ENCODE measurements around the gene TEX47.

TEX47 gene

GRCh38 chr7:88801046-88801445 is 5.5 kb upstream of the TEX47 start:
- no peak for TF ChIP-seq CTCF (IDR thresholded peaks at IDR 0.05)

DNA sequence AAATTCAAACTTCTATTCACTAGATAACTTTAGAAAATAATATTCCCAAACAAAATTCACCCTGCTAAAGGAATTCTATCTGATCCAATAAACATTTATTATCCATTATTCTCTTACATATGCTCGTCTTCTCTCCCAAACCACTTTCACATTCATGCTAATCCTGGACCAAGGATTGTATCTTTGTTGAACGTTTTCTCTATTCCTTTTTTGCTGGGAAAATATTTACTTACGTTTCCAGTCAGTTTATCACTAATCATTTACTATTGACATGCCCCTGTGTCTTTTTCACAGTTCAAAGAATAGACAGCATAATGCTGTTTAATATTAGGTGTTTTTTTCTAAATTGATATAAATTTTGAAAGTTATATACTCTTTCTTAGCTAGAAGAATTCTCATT is 3.2 kb downstream of the TEX47 start:
- no peak for TF ChIP-seq CTCF (IDR thresholded peaks at IDR 0.05)

DNA sequence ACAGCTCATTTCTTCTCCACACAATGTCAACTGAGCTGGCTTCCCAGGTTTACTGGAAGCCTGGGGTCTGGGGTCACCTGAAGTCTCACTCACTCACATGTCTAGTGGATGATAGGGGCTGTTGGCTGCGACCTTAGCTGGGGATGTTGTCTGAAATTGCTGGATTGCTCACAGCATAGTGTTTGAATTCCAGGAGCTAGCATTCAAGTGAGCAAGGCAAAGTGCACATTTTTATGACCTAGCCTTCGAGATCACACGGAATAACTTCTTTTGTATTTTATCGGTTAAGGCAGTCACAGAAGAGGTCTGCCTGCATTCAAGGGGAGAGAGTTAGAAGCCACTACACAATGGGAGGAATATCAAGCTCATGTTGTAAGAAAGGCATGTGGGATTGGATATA is 3.6 kb downstream of the TEX47 start:
- no peak for TF ChIP-seq CTCF (IDR thresholded peaks at IDR 0.05)

DNA sequence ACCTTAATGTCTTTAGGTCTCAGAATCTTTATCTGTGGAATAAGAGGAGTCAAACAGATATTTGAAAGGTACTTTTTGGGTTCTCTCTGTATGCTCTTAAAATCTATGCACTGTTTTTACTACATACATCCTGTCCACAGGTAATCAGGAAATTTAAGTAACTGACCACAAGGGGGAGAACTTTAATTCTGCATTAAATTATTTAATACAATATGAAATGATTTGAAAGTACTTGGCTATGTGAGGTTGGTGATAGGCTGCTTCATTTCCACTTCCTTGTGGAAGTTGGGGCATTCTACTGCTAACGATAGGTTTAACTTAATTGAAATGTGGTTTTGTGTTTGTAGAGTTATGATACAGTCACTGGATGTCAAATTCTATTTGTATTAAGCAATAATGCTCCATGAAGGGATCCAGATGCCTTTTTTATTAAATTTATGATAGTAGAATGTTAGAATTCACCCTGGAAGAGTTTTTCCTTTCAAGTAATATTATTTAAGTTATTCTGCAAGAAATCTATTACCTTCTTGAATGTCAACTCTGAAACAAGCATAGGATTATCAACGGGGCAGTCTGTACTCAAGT is 6.0 kb downstream of the TEX47 start:
- peak; percentile 69 for TF ChIP-seq CTCF (IDR thresholded peaks at IDR 0.05)

GRCh38 chr7:88787777-88788176 is 7.8 kb downstream of the TEX47 start:
- no peak for TF ChIP-seq CTCF (IDR thresholded peaks at IDR 0.05)

DNA sequence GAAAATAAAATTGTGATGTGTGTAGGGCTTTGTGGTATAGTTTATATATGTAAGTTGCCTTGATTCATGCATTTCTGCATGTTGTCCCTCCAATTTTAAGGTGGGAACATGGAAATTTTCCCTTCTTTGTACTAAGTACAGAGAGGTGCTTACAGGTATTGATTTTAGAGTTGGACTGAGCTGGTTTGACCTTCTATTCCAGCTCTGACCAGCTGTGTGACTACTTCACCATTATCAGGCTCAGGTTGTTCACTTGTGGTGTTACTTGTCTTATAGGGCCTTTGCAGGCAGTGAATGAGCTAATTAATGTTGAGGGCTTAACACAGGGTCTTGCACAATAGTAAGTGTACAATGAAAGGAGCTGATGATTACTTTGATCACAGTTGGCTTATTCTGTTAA is 19.7 kb downstream of the TEX47 start:
- TF ChIP-seq CTCF (IDR thresholded peaks at IDR 0.05), result no peak

DNA sequence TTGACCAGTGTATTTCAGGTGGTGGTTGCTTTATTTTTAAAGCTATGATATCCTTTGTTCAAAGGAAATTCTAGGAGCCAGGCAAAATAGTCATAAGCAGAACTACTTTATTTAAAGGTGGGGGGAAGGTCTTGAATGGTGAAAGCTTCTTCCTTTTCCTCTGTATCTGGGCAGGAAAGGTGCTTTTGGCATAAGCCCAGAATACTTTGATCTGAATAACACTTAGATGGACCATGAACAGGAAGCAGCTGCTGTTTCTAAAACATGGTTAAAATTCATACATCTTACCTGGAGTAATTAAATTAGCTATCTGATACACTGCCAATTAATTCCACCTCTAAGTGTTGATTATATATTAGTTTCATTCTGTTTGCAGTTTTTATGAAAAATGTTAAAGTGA is 22.8 kb downstream of the TEX47 start:
- no peak for TF ChIP-seq CTCF (IDR thresholded peaks at IDR 0.05)

GRCh38 chr7:88771417-88771816 is 24.1 kb downstream of the TEX47 start:
- no peak for TF ChIP-seq CTCF (IDR thresholded peaks at IDR 0.05)
